Trophoblast cell (in vitro differentiated cells and primary cell): Measurements from ENCODE around the gene APCDD1L.

Experiments used
- DNase-seq, 2 donors: peaks; one replicate each; pipeline ENCODE4 v3.0.0-alpha.2; 2016
- H2AFZ ChIP-seq: 2 replicates; pipeline ENCODE4 v1.6.1; 2013; ENCODE audit warnings: low read length, moderate library complexity, mild to moderate bottlenecking; ENCODE audit not compliant: insufficient read depth, poor library complexity
- H2AK5ac ChIP-seq: 2 replicates; pipeline ENCODE4 v1.6.1; 2013; ENCODE audit warnings: mild to moderate bottlenecking, low read length
- H2BK120ac ChIP-seq: 2 replicates; pipeline ENCODE4 v1.6.1; 2013; ENCODE audit warnings: low read length, mild to moderate bottlenecking, moderate library complexity; ENCODE audit not compliant: insufficient read depth, poor library complexity
- H2BK12ac ChIP-seq: 2 replicates; pipeline ENCODE4 v1.6.1; 2013; ENCODE audit warnings: mild to moderate bottlenecking, low read length, moderate library complexity
- H2BK5ac ChIP-seq: 2 replicates; pipeline ENCODE4 v1.6.1; 2013; ENCODE audit warnings: low read length, low read depth, moderate library complexity, mild to moderate bottlenecking; ENCODE audit not compliant: poor library complexity
- H3K14ac ChIP-seq: 2 replicates; pipeline ENCODE4 v1.6.1; 2013; ENCODE audit warnings: mild to moderate bottlenecking, low read length
- H3K18ac ChIP-seq: 2 replicates; pipeline ENCODE4 v1.6.1; 2013; ENCODE audit warnings: mild to moderate bottlenecking, low read length
- H3K23ac ChIP-seq: 2 replicates; pipeline ENCODE4 v1.6.1; 2013; ENCODE audit warnings: low read length
- H3K27ac ChIP-seq: 2 replicates; pipeline ENCODE4 v1.5.1; 2013; ENCODE audit warnings: low read depth, mild to moderate bottlenecking, inconsistent platforms, low read length, moderate library complexity
- H3K27me3 ChIP-seq: 2 replicates; pipeline ENCODE4 v1.6.1; 2013; ENCODE audit warnings: inconsistent platforms, mild to moderate bottlenecking, low read length, moderate library complexity; ENCODE audit not compliant: insufficient read depth
- H3K36me3 ChIP-seq, 2 experiments: 1 replicate in 1 of 2; 2 replicates in 1 of 2; pipeline ENCODE4 v1.6.1; 2013; ENCODE audit warnings: low read length in 2 of 2, mild to moderate bottlenecking in 2 of 2, moderate library complexity in 1 of 2; ENCODE audit not compliant: insufficient read depth in 2 of 2, control insufficient read depth in 1 of 2
- H3K4ac ChIP-seq: 2 replicates; pipeline ENCODE4 v1.6.1; 2013; ENCODE audit warnings: low read depth, mild to moderate bottlenecking, low read length, moderate library complexity
- H3K4me1 ChIP-seq, 2 experiments: 1 replicate in 1 of 2; 2 replicates in 1 of 2; pipeline ENCODE4 v1.6.1; 2013; ENCODE audit warnings: low read length in 2 of 2, mild to moderate bottlenecking in 2 of 2, moderate library complexity in 1 of 2; ENCODE audit not compliant: insufficient read depth in 2 of 2, control insufficient read depth in 1 of 2
- H3K4me2 ChIP-seq: 2 replicates; pipeline ENCODE4 v1.6.1; 2013; ENCODE audit warnings: inconsistent platforms, mild to moderate bottlenecking, low read length, moderate library complexity
- H3K4me3 ChIP-seq: 2 replicates; pipeline ENCODE4 v1.5.1; 2013; ENCODE audit warnings: mild to moderate bottlenecking, low read depth, low read length, inconsistent platforms
- H3K79me1 ChIP-seq: one replicate; pipeline ENCODE4 v1.6.1; 2013; ENCODE audit warnings: low read length
- H3K79me2 ChIP-seq: 2 replicates; pipeline ENCODE4 v1.6.1; 2013; ENCODE audit warnings: low read length, mild to moderate bottlenecking; ENCODE audit not compliant: control insufficient read depth, insufficient read depth, poor library complexity
- H3K9ac ChIP-seq: 2 replicates; pipeline ENCODE4 v1.6.1; 2013; ENCODE audit warnings: mild to moderate bottlenecking, low read length
- H3K9me3 ChIP-seq: 2 replicates; pipeline ENCODE4 v1.6.1; 2013; ENCODE audit warnings: low read depth, mild to moderate bottlenecking, control low read depth, inconsistent platforms, low read length; ENCODE audit not compliant: insufficient read depth
- H4K12ac ChIP-seq: 2 replicates; pipeline ENCODE4 v1.6.1; 2013; ENCODE audit warnings: low read depth, mild to moderate bottlenecking, low read length, moderate library complexity
- H4K8ac ChIP-seq: 2 replicates; pipeline ENCODE4 v1.6.1; 2013; ENCODE audit warnings: low read depth, mild to moderate bottlenecking, low read length, moderate library complexity
- H4K91ac ChIP-seq: one replicate; pipeline ENCODE4 v1.6.1; 2013; ENCODE audit warnings: low read depth, mild to moderate bottlenecking, low read length, moderate library complexity
- WGBS: extraction: QIAGEN DNeasy Blood & Tissue Kit; methylation state at CpG from one replicate; pipeline ENCODE4 v1.1.7; 2013; ENCODE audit warnings: missing lambda C conversion rate; ENCODE audit not compliant: insufficient read length, insufficient coverage; ENCODE audit errors: extremely low coverage; 5-methylcytosine and 5-hydroxymethylcytosine counted together

The APCDD1L gene

GRCh38 chr20:58449681-58450221 is 65.4 kb downstream of the APCDD1L start:
- Histone ChIP-seq H3K18ac (no peak overlapping the region), H3K79me1 (no peaks in the 10 kb centered on the region), H3K27ac (no peak overlapping the region), H3K23ac (no peak overlapping the region), H3K4me1 (no peaks in the 10 kb centered on the region), H4K12ac (no peak overlapping the region), H3K14ac (no peak overlapping the region), H2BK120ac (no peak overlapping the region), H2AK5ac (no peak overlapping the region), H2BK5ac (no peak overlapping the region), H3K9me3 (no peaks in the 10 kb centered on the region), H4K8ac (no peak overlapping the region), H3K9ac (no peak overlapping the region), H3K4me2 (no peak overlapping the region), H2BK12ac (no peak overlapping the region), H3K4me3 (no peak overlapping the region), H3K36me3 (peaks cover 7 to 13% of the 10 kb centered on the region in 2 experiments), H2AFZ (no peak overlapping the region), H4K91ac (no peak overlapping the region), H3K4ac (no peak overlapping the region), H3K79me2 (no peaks in the 10 kb centered on the region), H3K27me3 (no peaks in the 10 kb centered on the region)
- DNase-seq = no peak
- no CpG with 5 or more reads among the region's 10 CpGs for WGBS

GRCh38 chr20:58448958-58449357 is 66.2 kb downstream of the APCDD1L start:
- Histone ChIP-seq H2AFZ (no peak overlapping the region), H2BK5ac (no peak overlapping the region), H2BK120ac (no peak overlapping the region), H3K79me1 (no peaks in the 10 kb centered on the region), H3K4ac (no peak overlapping the region), H3K4me1 (no peaks in the 10 kb centered on the region), H4K91ac (no peak overlapping the region), H3K27ac (no peak overlapping the region), H4K8ac (no peak overlapping the region), H3K18ac (no peak overlapping the region), H3K4me2 (no peak overlapping the region), H3K4me3 (no peak overlapping the region), H3K9me3 (no peaks in the 10 kb centered on the region), H3K36me3 (peaks cover 11 to 18% of the 10 kb centered on the region in 2 experiments), H3K27me3 (no peaks in the 10 kb centered on the region), H4K12ac (no peak overlapping the region), H2BK12ac (no peak overlapping the region), H3K23ac (no peak overlapping the region), H3K14ac (no peak overlapping the region), H3K9ac (no peak overlapping the region), H2AK5ac (no peak overlapping the region), H3K79me2 (no peaks in the 10 kb centered on the region)
- whole genome bisulfite sequencing = no CpG with 5 or more reads among the region's 4 CpGs
- no peak for DNase-seq

GRCh38 chr20:58447511-58448391 is 67.4 kb downstream of the APCDD1L start:
- Histone ChIP-seq H3K9ac (no peak overlapping the region), H3K18ac (no peak overlapping the region), H3K79me2 (no peaks in the 10 kb centered on the region), H4K91ac (no peak overlapping the region), H2BK5ac (no peak overlapping the region), H3K36me3 (peaks cover 14 to 22% of the 10 kb centered on the region in 2 experiments), H2AFZ (no peak overlapping the region), H3K4me2 (no peak overlapping the region), H4K8ac (no peak overlapping the region), H3K4me3 (no peak overlapping the region), H3K4ac (no peak overlapping the region), H3K23ac (no peak overlapping the region), H3K9me3 (no peaks in the 10 kb centered on the region), H2BK120ac (no peak overlapping the region), H2BK12ac (no peak overlapping the region), H3K14ac (no peak overlapping the region), H3K27me3 (no peaks in the 10 kb centered on the region), H3K79me1 (no peaks in the 10 kb centered on the region), H2AK5ac (no peak overlapping the region), H3K4me1 (no peaks in the 10 kb centered on the region), H3K27ac (no peak overlapping the region), H4K12ac (no peak overlapping the region)
- peak; percentile 36 to 78 for DNase-seq
- WGBS = no CpG with 5 or more reads among the region's 10 CpGs

GRCh38 chr20:58446960-58447265 is 68.3 kb downstream of the APCDD1L start:
- H3K4me1 ChIP-seq = no peaks in the 10 kb centered on the region
- H3K36me3 ChIP-seq = peaks cover 18 to 25% of the 10 kb centered on the region in 2 experiments
- H3K4me2 ChIP-seq = no peak overlapping the region
- peak overlapping the region; percentile 12 for H3K4me3 ChIP-seq
- H2AK5ac ChIP-seq = no peak overlapping the region
- DNase-seq = no peak
- no peak overlapping the region for H3K23ac ChIP-seq
- no peak overlapping the region for H4K12ac ChIP-seq
- no peak overlapping the region for H3K14ac ChIP-seq
- no peak overlapping the region for H4K8ac ChIP-seq
- H4K91ac ChIP-seq = no peak overlapping the region
- no peak overlapping the region for H2AFZ ChIP-seq
- H3K27ac ChIP-seq = no peak overlapping the region
- H2BK120ac ChIP-seq = no peak overlapping the region
- no peak overlapping the region for H3K18ac ChIP-seq
- H3K79me1 ChIP-seq = no peaks in the 10 kb centered on the region
- H3K79me2 ChIP-seq = no peaks in the 10 kb centered on the region
- H2BK12ac ChIP-seq = no peak overlapping the region
- no CpG with 5 or more reads among the region's 7 CpGs for WGBS
- H2BK5ac ChIP-seq = no peak overlapping the region
- no peak overlapping the region for H3K4ac ChIP-seq
- H3K9me3 ChIP-seq = no peaks in the 10 kb centered on the region
- no peak overlapping the region for H3K9ac ChIP-seq
- H3K27me3 ChIP-seq = no peaks in the 10 kb centered on the region
